ENCODE results near the gene SNF8. TPM values are rescaled to one million over a fixed set of nuclear protein-coding genes. Genes with fewer than 3 reads are reported as not detected.

Gene SNF8
- total RNA-seq, 1 donor from 2014 or later = 168 TPM

GRCh38 chr17:48928876-48929811 is 15.5 kb downstream of the SNF8 start:
- no peak for DNase-seq (ENCODE audit: low read depth)
- no peak overlapping the region for H3K4me3 Mint-ChIP-seq (ENCODE audit: unreplicated experiment)
- H3K27ac ChIP-seq (ENCODE audit: low read depth, low read length) = no peak overlapping the region
- no peak overlapping the region for H2AFZ ChIP-seq (ENCODE audit: low read depth, low read length)
- peaks cover 18% of the 10 kb centered on the region for H3K79me2 ChIP-seq (ENCODE audit: insufficient read depth, low read length)
- no peak overlapping the region for H3K4me2 ChIP-seq (ENCODE audit: low read length)
- no peak overlapping the region for H3K4me3 ChIP-seq (ENCODE audit: insufficient read depth, low read depth, low read length)
- H3K36me3 ChIP-seq (ENCODE audit: insufficient read depth, low read length) = peaks cover 78% of the 10 kb centered on the region
- H3K4me1 Mint-ChIP-seq (ENCODE audit: low read depth, unreplicated experiment) = peaks cover 3% of the 10 kb centered on the region
- H3K27me3 Mint-ChIP-seq (ENCODE audit: low read depth, unreplicated experiment) = no peaks in the 10 kb centered on the region
- no peaks in the 10 kb centered on the region for H3K4me1 ChIP-seq (ENCODE audit: insufficient read depth, low read length)
- peaks cover 18% of the 10 kb centered on the region for H3K36me3 Mint-ChIP-seq (ENCODE audit: low read depth, unreplicated experiment)
- no peak overlapping the region for H3K27ac Mint-ChIP-seq (ENCODE audit: unreplicated experiment)
- no peak overlapping the region for H3K9ac ChIP-seq (ENCODE audit: low read length)
- H3K9me3 Mint-ChIP-seq (ENCODE audit: unreplicated experiment) = no peaks in the 10 kb centered on the region
- TF ChIP-seq EZH2 (IDR thresholded peaks at IDR 0.05; ENCODE audit: insufficient read depth, low read length) = no peak
- TF ChIP-seq CTCF (IDR thresholded peaks at IDR 0.05; ENCODE audit: insufficient read depth, low read depth, low read length) = no peak
- no peaks in the 10 kb centered on the region for H3K9me3 ChIP-seq (ENCODE audit: insufficient read depth, low read depth, low read length)
- H3K27me3 ChIP-seq (ENCODE audit: insufficient read depth, low read length) = no peaks in the 10 kb centered on the region
- no peak for FAIRE-seq
- H4K20me1 ChIP-seq (ENCODE audit: insufficient read depth, low read length) = peaks cover 73% of the 10 kb centered on the region

- Histone ChIP-seq H3K9ac (ENCODE audit: low read length) (no peak overlapping the region), H2AFZ (ENCODE audit: low read depth, low read length) (no peak overlapping the region), H4K20me1 (ENCODE audit: insufficient read depth, low read length) (peaks cover 80% of the 10 kb centered on the region), H3K4me3 (ENCODE audit: insufficient read depth, low read depth, low read length) (no peak overlapping the region), H3K9me3 (ENCODE audit: insufficient read depth, low read depth, low read length) (no peaks in the 10 kb centered on the region), H3K79me2 (ENCODE audit: insufficient read depth, low read length) (peaks cover 18% of the 10 kb centered on the region), H3K4me2 (ENCODE audit: low read length) (no peak overlapping the region), H3K4me1 (ENCODE audit: insufficient read depth, low read length) (no peaks in the 10 kb centered on the region), H3K27ac (ENCODE audit: low read depth, low read length) (no peak overlapping the region), H3K36me3 (ENCODE audit: insufficient read depth, low read length) (peaks cover 79% of the 10 kb centered on the region), H3K27me3 (ENCODE audit: insufficient read depth, low read length) (no peaks in the 10 kb centered on the region)
- TF ChIP-seq EZH2 (IDR thresholded peaks at IDR 0.05; ENCODE audit: insufficient read depth, low read length) = no peak
- no peak for TF ChIP-seq CTCF (IDR thresholded peaks at IDR 0.05; ENCODE audit: insufficient read depth, low read depth, low read length)
- Mint-ChIP-seq H3K4me3 (ENCODE audit: unreplicated experiment) (no peak overlapping the region), H3K9me3 (ENCODE audit: unreplicated experiment) (no peaks in the 10 kb centered on the region), H3K36me3 (ENCODE audit: low read depth, unreplicated experiment) (peaks cover 17% of the 10 kb centered on the region), H3K27me3 (ENCODE audit: low read depth, unreplicated experiment) (no peaks in the 10 kb centered on the region), H3K4me1 (ENCODE audit: low read depth, unreplicated experiment) (peaks cover 3% of the 10 kb centered on the region), H3K27ac (ENCODE audit: unreplicated experiment) (no peak overlapping the region)
- DNase-seq (ENCODE audit: low read depth) (no peak), FAIRE-seq (no peak)
Observed at GRCh38 chr17:48927978-48928745, 16.5 kb downstream of the SNF8 start.
